ENCODE measurements around the gene CDH26.

GRCh38 chr20:59987135-59987534, 28.9 kb downstream of the CDH26 start:
- TF ChIP-seq CTCF (IDR thresholded peaks at IDR 0.05; ENCODE audit: extremely low read depth in 1 of 2, insufficient read depth in 1 of 2, low read depth in 1 of 2, low read length in 2 of 2), result no peak
- no peak for TF ChIP-seq EZH2 (IDR thresholded peaks at IDR 0.05; ENCODE audit: borderline replicate concordance, low read depth, low read length, severe bottlenecking)
- TF ChIP-seq POLR2A (IDR thresholded peaks at IDR 0.05; ENCODE audit: low read depth, low read length), result no peak
- no peak for TF ChIP-seq POLR2AphosphoS5 (IDR thresholded peaks at IDR 0.05; ENCODE audit: insufficient read depth, low read depth, low read length)
- no peak for TF ChIP-seq JUN (IDR thresholded peaks at IDR 0.05; ENCODE audit: borderline replicate concordance, insufficient read depth, insufficient read length, low read depth)
- TF ChIP-seq MAX (IDR thresholded peaks at IDR 0.05; ENCODE audit: insufficient read depth, insufficient read length), result no peak

Data from endothelial cell of umbilical vein (primary cell).